GM23338 (cell line): ENCODE data around the gene CCNK. TPM values are rescaled to one million over a fixed set of nuclear protein-coding genes. Genes with fewer than 3 reads are reported as not detected.

Experiments
- ATAC-seq: fragments of 200-7000 bp; cut with Tn5 transposase; 3 replicates; pipeline ENCODE4 v1.9.1; 2020
- DNase-seq: peaks from one replicate; pipeline ENCODE4 v3.0.0-alpha.2; 2015; ENCODE audit warnings: low spot score
- H2AFZ ChIP-seq: fragments of 200-600 bp; sonication (generic); 2 replicates; pipeline ENCODE4 v1.8.0; 2016; ENCODE audit warnings: antibody characterized with exemption, mild to moderate bottlenecking, moderate library complexity
- H3F3A ChIP-seq: fragments of 200-600 bp; sonication (generic); replicated peaks from 2 replicates; pipeline ENCODE4 v1.8.0; 2017; ENCODE audit warnings: antibody characterized with exemption, mixed run types, low read depth
- H3K27ac ChIP-seq: fragments of 200-600 bp; sonication (generic); 2 replicates; pipeline ENCODE4 v1.6.1; 2016; ENCODE audit warnings: low read depth
- H3K27me3 ChIP-seq: fragments of 200-600 bp; sonication (generic); 2 replicates; pipeline ENCODE4 v1.8.0; 2016; ENCODE audit warnings: mild to moderate bottlenecking, mixed run types, moderate library complexity; ENCODE audit not compliant: insufficient read depth
- H3K36me3 ChIP-seq: fragments of 200-600 bp; sonication (generic); 2 replicates; pipeline ENCODE4 v1.8.0; 2016; ENCODE audit warnings: mild to moderate bottlenecking; ENCODE audit not compliant: insufficient read depth
- H3K4me1 ChIP-seq: fragments of 200-600 bp; sonication (generic); 2 replicates; pipeline ENCODE4 v1.8.0; 2016; ENCODE audit warnings: mild to moderate bottlenecking, moderate library complexity; ENCODE audit not compliant: insufficient read depth
- H3K4me2 ChIP-seq: fragments of 200-600 bp; sonication (generic); 2 replicates; pipeline ENCODE4 v1.7.1; 2017; ENCODE audit warnings: mixed run types
- H3K4me3 ChIP-seq: fragments of 200-600 bp; sonication (generic); 2 replicates; pipeline ENCODE4 v1.6.1; 2016; ENCODE audit warnings: mixed run types
- H3K79me2 ChIP-seq: fragments of 200-600 bp; sonication (generic); replicated peaks from 2 replicates; pipeline ENCODE4 v1.8.0; 2017; ENCODE audit warnings: mild to moderate bottlenecking; ENCODE audit not compliant: insufficient read depth
- H3K9me2 ChIP-seq: fragments of 200-600 bp; sonication (generic); 2 replicates; pipeline ENCODE4 v1.8.0; 2017; ENCODE audit not compliant: insufficient read depth
- H4K20me1 ChIP-seq: fragments of 200-600 bp; sonication (generic); replicated peaks from 2 replicates; pipeline ENCODE4 v1.8.0; 2017; ENCODE audit warnings: mild to moderate bottlenecking; ENCODE audit not compliant: insufficient read depth
- H3K27ac Mint-ChIP-seq: 2 replicates; pipeline ENCODE4 v1.8.0; 2020; ENCODE audit warnings: inconsistent platforms, mild to moderate bottlenecking, moderate library complexity, mixed read lengths
- H3K27me3 Mint-ChIP-seq: 3 replicates; pipeline ENCODE4 v1.8.0; 2022; ENCODE audit warnings: low read depth, mild to moderate bottlenecking, moderate library complexity, mixed read lengths, inconsistent platforms; ENCODE audit not compliant: insufficient read depth, poor library complexity
- H3K36me3 Mint-ChIP-seq: 3 replicates; pipeline ENCODE4 v1.8.0; 2021; ENCODE audit warnings: low read depth, mild to moderate bottlenecking, inconsistent platforms, moderate library complexity, mixed read lengths
- H3K4me1 Mint-ChIP-seq: 3 replicates; pipeline ENCODE4 v1.8.0; 2020; ENCODE audit warnings: mild to moderate bottlenecking, inconsistent platforms, mixed read lengths
- H3K4me3 Mint-ChIP-seq: 3 replicates; pipeline ENCODE4 v1.8.0; 2021; ENCODE audit warnings: moderate library complexity, mild to moderate bottlenecking, inconsistent platforms, mixed read lengths
- H3K9me3 Mint-ChIP-seq: 3 replicates; pipeline ENCODE4 v1.8.0; 2020; ENCODE audit warnings: moderate library complexity, mild to moderate bottlenecking, inconsistent platforms, mixed read lengths
- CREB1 ChIP-seq: fragments of 250-450 bp; sonication (Bioruptor Pico); IDR thresholded peaks from 2 replicates; pipeline ENCODE4 v1.5.0; 2020; ENCODE audit warnings: low read depth, mild to moderate bottlenecking, moderate library complexity
- JUNB ChIP-seq: IDR thresholded peaks from one replicate; pipeline ENCODE4 v1.6.1; 2016; ENCODE audit warnings: antibody characterized with exemption; ENCODE audit not compliant: unreplicated experiment
- STAT1 ChIP-seq: IDR thresholded peaks from one replicate; pipeline ENCODE4 v1.6.1; 2016; ENCODE audit warnings: antibody characterized with exemption; ENCODE audit not compliant: unreplicated experiment
- ZNF114 ChIP-seq: fragments of 250-450 bp; sonication (Bioruptor Pico); IDR thresholded peaks from 2 replicates; pipeline ENCODE4 v1.5.0; 2020; ENCODE audit warnings: mild to moderate bottlenecking, moderate library complexity
- ZNF331 ChIP-seq: fragments of 250-450 bp; sonication (Bioruptor Pico); IDR thresholded peaks from 2 replicates; pipeline ENCODE4 v1.5.0; 2020; ENCODE audit warnings: low read depth, mild to moderate bottlenecking, moderate library complexity
- polyA plus RNA-seq: library from polyadenylated mRNA; unstranded; fragments of >200 nt; fragmentation: Nextera tagmentation; extraction: Ambion mirVana; gene quantifications from 2 replicates; pipeline ENCODE4 v1.2.1, GENCODE V29; 2016
- total RNA-seq: library from RNA; depleted of rRNA; stranded (reverse); fragments of >200 nt; shearing (Covaris generic); gene quantifications from 2 replicates; pipeline ENCODE4 v1.2.3, GENCODE V29; 2014
- TF ChIP-seq, protein P1 (sequence below): fragments of 250-450 bp; sonication (Bioruptor Pico); IDR thresholded peaks from 2 replicates; pipeline ENCODE4 v1.5.0; 2020; ENCODE audit warnings: mild to moderate bottlenecking, moderate library complexity
- TF ChIP-seq, protein P2 (sequence below): IDR thresholded peaks from one replicate; pipeline ENCODE4 v1.6.1; 2018; ENCODE audit warnings: antibody characterized with exemption; ENCODE audit not compliant: unreplicated experiment

The CCNK gene
- total and polyA plus RNA-seq, 2 experiments from 2014 or later: 54.0 to 60.6 TPM

DNA sequence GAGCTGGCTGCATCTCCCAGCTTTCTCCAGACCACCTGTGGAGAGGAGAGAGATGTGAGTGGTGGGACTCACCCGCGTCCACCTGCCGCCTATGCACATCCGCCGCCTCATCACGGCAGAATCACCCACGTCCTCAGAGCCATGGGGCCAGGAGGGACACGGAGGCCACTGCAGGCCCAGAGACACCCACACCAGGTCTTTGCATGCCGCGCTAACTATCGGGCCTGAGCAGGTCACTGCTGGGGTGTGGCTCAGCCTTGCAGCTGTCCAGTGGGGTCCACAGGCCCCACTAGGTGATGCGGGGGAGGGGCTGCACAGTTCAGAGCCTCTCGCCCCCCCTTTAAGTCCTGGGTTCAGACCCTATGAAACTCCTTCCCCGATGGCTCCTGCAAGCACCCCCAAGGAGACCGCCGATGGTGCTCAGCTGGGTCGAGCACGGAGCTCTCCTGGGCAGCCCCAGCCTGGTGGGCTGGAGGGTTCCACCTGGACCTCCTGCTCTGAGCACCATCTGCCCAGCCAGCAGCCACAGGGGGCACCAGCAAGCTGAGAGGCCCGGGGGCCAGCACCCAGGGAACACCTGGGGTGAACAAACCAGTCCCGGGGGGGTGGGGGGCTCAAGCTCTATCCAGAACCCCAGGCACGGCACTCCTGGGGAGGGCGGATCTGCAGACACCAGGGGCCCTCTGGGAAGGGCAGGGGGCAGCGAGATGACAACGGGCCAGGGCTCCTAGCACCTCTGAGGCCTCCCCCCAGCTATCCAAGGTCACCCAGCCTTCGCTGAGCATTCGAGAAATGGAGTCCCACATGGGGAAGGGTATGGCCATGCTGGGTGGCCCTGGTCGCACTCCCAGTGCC is 34.3 kb downstream of the CCNK start:
- Histone ChIP-seq H3K4me3 (no peak overlapping the region), H2AFZ (no peak overlapping the region), H3K9me2 (no peaks in the 10 kb centered on the region), H3K4me2 (no peak overlapping the region), H3F3A (no peaks in the 10 kb centered on the region), H3K27me3 (no peaks in the 10 kb centered on the region), H3K27ac (no peak overlapping the region), H4K20me1 (no peaks in the 10 kb centered on the region; the same call in none of the 2 replicates), H3K36me3 (no peaks in the 10 kb centered on the region), H3K4me1 (peaks cover 6% of the 10 kb centered on the region), H3K79me2 (no peaks in the 10 kb centered on the region)
- no peak for ATAC-seq
- no peak overlapping the region for H3K27ac Mint-ChIP-seq
- no peak for DNase-seq
- peaks cover 9% of the 10 kb centered on the region; the same call in 2 of the 3 replicates for H3K4me1 Mint-ChIP-seq
- H3K4me3 Mint-ChIP-seq: no peak overlapping the region
- TF ChIP-seq, protein P1, sequence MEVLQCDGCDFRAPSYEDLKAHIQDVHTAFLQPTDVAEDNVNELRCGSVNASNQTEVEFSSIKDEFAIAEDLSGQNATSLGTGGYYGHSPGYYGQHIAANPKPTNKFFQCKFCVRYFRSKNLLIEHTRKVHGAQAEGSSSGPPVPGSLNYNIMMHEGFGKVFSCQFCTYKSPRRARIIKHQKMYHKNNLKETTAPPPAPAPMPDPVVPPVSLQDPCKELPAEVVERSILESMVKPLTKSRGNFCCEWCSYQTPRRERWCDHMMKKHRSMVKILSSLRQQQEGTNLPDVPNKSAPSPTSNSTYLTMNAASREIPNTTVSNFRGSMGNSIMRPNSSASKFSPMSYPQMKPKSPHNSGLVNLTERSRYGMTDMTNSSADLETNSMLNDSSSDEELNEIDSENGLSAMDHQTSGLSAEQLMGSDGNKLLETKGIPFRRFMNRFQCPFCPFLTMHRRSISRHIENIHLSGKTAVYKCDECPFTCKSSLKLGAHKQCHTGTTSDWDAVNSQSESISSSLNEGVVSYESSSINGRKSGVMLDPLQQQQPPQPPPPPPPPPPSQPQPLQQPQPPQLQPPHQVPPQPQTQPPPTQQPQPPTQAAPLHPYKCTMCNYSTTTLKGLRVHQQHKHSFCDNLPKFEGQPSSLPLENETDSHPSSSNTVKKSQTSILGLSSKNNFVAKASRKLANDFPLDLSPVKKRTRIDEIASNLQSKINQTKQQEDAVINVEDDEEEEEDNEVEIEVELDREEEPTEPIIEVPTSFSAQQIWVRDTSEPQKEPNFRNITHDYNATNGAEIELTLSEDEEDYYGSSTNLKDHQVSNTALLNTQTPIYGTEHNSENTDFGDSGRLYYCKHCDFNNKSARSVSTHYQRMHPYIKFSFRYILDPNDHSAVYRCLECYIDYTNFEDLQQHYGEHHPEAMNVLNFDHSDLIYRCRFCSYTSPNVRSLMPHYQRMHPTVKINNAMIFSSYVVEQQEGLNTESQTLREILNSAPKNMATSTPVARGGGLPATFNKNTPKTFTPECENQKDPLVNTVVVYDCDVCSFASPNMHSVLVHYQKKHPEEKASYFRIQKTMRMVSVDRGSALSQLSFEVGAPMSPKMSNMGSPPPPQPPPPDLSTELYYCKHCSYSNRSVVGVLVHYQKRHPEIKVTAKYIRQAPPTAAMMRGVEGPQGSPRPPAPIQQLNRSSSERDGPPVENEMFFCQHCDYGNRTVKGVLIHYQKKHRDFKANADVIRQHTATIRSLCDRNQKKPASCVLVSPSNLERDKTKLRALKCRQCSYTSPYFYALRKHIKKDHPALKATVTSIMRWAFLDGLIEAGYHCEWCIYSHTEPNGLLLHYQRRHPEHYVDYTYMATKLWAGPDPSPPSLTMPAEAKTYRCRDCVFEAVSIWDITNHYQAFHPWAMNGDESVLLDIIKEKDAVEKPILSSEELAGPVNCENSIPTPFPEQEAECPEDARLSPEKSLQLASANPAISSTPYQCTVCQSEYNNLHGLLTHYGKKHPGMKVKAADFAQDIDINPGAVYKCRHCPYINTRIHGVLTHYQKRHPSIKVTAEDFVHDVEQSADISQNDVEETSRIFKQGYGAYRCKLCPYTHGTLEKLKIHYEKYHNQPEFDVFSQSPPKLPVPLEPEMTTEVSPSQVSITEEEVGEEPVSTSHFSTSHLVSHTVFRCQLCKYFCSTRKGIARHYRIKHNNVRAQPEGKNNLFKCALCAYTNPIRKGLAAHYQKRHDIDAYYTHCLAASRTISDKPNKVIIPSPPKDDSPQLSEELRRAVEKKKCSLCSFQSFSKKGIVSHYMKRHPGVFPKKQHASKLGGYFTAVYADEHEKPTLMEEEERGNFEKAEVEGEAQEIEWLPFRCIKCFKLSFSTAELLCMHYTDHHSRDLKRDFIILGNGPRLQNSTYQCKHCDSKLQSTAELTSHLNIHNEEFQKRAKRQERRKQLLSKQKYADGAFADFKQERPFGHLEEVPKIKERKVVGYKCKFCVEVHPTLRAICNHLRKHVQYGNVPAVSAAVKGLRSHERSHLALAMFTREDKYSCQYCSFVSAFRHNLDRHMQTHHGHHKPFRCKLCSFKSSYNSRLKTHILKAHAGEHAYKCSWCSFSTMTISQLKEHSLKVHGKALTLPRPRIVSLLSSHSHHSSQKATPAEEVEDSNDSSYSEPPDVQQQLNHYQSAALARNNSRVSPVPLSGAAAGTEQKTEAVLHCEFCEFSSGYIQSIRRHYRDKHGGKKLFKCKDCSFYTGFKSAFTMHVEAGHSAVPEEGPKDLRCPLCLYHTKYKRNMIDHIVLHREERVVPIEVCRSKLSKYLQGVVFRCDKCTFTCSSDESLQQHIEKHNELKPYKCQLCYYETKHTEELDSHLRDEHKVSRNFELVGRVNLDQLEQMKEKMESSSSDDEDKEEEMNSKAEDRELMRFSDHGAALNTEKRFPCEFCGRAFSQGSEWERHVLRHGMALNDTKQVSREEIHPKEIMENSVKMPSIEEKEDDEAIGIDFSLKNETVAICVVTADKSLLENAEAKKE: no peak
- TF ChIP-seq ZNF331 (CRISPR knock-in tag): no peak
- TF ChIP-seq JUNB: no peak
- no peak for TF ChIP-seq STAT1
- no peak for TF ChIP-seq ZNF114 (CRISPR knock-in tag)
- TF ChIP-seq, protein P2, sequence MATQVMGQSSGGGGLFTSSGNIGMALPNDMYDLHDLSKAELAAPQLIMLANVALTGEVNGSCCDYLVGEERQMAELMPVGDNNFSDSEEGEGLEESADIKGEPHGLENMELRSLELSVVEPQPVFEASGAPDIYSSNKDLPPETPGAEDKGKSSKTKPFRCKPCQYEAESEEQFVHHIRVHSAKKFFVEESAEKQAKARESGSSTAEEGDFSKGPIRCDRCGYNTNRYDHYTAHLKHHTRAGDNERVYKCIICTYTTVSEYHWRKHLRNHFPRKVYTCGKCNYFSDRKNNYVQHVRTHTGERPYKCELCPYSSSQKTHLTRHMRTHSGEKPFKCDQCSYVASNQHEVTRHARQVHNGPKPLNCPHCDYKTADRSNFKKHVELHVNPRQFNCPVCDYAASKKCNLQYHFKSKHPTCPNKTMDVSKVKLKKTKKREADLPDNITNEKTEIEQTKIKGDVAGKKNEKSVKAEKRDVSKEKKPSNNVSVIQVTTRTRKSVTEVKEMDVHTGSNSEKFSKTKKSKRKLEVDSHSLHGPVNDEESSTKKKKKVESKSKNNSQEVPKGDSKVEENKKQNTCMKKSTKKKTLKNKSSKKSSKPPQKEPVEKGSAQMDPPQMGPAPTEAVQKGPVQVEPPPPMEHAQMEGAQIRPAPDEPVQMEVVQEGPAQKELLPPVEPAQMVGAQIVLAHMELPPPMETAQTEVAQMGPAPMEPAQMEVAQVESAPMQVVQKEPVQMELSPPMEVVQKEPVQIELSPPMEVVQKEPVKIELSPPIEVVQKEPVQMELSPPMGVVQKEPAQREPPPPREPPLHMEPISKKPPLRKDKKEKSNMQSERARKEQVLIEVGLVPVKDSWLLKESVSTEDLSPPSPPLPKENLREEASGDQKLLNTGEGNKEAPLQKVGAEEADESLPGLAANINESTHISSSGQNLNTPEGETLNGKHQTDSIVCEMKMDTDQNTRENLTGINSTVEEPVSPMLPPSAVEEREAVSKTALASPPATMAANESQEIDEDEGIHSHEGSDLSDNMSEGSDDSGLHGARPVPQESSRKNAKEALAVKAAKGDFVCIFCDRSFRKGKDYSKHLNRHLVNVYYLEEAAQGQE: no peak
- TF ChIP-seq CREB1 (CRISPR knock-in tag): no peak
- H3K36me3 Mint-ChIP-seq: peaks cover 9% of the 10 kb centered on the region; the same call in 2 of the 3 replicates
- peaks cover 9% of the 10 kb centered on the region for H3K27me3 Mint-ChIP-seq
- H3K9me3 Mint-ChIP-seq: no peaks in the 10 kb centered on the region
